TTC549 (cell line): Measurements from ENCODE around the gene F2RL2.

Source experiments
- FAIRE-seq: peaks from 2 replicates; lab custom pipeline; 2012; peaks lifted over from hg19 to GRCh38; lab: Jason Lieb, UNC

The F2RL2 gene

GRCh38 chr5:76583163-76584047 is 39.8 kb downstream of the F2RL2 start:
- FAIRE-seq: peak; percentile 81

- no peak for FAIRE-seq
These were observed 40.7 kb downstream of the F2RL2 start for GRCh38 chr5:76582230-76583162.

GRCh38 chr5:76580981-76581380 is 42.2 kb downstream of the F2RL2 start:
- FAIRE-seq: no peak

- no peak for FAIRE-seq
These were observed 43.9 kb downstream of the F2RL2 start for GRCh38 chr5:76579166-76579937.

GRCh38 chr5:76576996-76577395 is 46.2 kb downstream of the F2RL2 start:
- FAIRE-seq: no peak

GRCh38 chr5:76576450-76576849 is 46.8 kb downstream of the F2RL2 start:
- no peak for FAIRE-seq

- FAIRE-seq: no peak
These were observed 51.6 kb downstream of the F2RL2 start for GRCh38 chr5:76571559-76571958.

GRCh38 chr5:76570153-76570552 is 53.0 kb downstream of the F2RL2 start:
- no peak for FAIRE-seq
